GM18909 (cell line): ENCODE data around the gene LGALS14.
A peak's percentile ranks its signal among the peaks of the same experiment; 100 is the strongest.
"Not testable (repeated sequence)": the region's sequence is repeated elsewhere in the genome, so short reads cannot be mapped to it uniquely, and the experiment has no call there.

ENCODE experiments used
- ATAC-seq: cut with Tn5 transposase; IDR thresholded peaks from one replicate; pipeline ENCODE4 v1.9.1; 2021; ENCODE audit warnings: mild to moderate bottlenecking; ENCODE audit not compliant: unreplicated experiment, poor library complexity

Gene LGALS14

GRCh38 chr19:39704181-39705044 lies at the start of gene LGALS14:
TSS of gene LGALS14 (plus strand) at chr19:39704481. CDS start at chr19:39704529, 48 bp downstream.
- no peak for ATAC-seq

GRCh38 chr19:39655613-39656012 lies 48.7 kb upstream of the LGALS14 start, which contains the start of gene LGALS16:
TSS of gene LGALS16 (plus strand) at chr19:39655913. CDS start at chr19:39655962, 49 bp downstream.
- ATAC-seq = no peak

- ATAC-seq = no peak
Measured at GRCh38 chr19:39659791-39660190, 44.5 kb upstream of the LGALS14 start.

GRCh38 chr19:39660661-39661060 lies 43.6 kb upstream of the LGALS14 start:
- ATAC-seq = no peak

- ATAC-seq = no peak
Measured at GRCh38 chr19:39661565-39661964, 42.7 kb upstream of the LGALS14 start.

- not testable (repeated sequence) for ATAC-seq
Measured at GRCh38 chr19:39669860-39670259, 34.4 kb upstream of the LGALS14 start.

GRCh38 chr19:39670998-39671397 lies 33.3 kb upstream of the LGALS14 start:
- no peak for ATAC-seq

- ATAC-seq = no peak
Measured at GRCh38 chr19:39671739-39672363, 32.4 kb upstream of the LGALS14 start.

GRCh38 chr19:39672473-39672872 lies 31.8 kb upstream of the LGALS14 start:
- no peak for ATAC-seq

GRCh38 chr19:39673862-39674261 lies 30.4 kb upstream of the LGALS14 start:
- ATAC-seq = not testable (repeated sequence)

GRCh38 chr19:39676004-39676403 lies 28.3 kb upstream of the LGALS14 start:
- ATAC-seq = no peak

- no peak for ATAC-seq
Measured at GRCh38 chr19:39677961-39678889, 26.1 kb upstream of the LGALS14 start.

GRCh38 chr19:39679056-39679790 lies 25.1 kb upstream of the LGALS14 start:
- peak; percentile 58 for ATAC-seq

GRCh38 chr19:39679791-39680168 lies 24.5 kb upstream of the LGALS14 start:
- peak; percentile 4 for ATAC-seq

GRCh38 chr19:39680593-39680992 lies 23.7 kb upstream of the LGALS14 start:
- no peak for ATAC-seq

- ATAC-seq = no peak
Measured at GRCh38 chr19:39681416-39681815, 22.9 kb upstream of the LGALS14 start.

GRCh38 chr19:39684267-39684666 lies 20.0 kb upstream of the LGALS14 start:
- no peak for ATAC-seq

- ATAC-seq = no peak
Measured at GRCh38 chr19:39686739-39687138, 17.5 kb upstream of the LGALS14 start.

GRCh38 chr19:39688637-39689036 lies 15.6 kb upstream of the LGALS14 start:
- not testable (repeated sequence) for ATAC-seq

- no peak for ATAC-seq
Measured at GRCh38 chr19:39692166-39692565, 12.1 kb upstream of the LGALS14 start.
